NB4 (cell line): ENCODE data around the gene FAM89A.
"Not testable (repeated sequence)": the region's sequence is repeated elsewhere in the genome, so short reads cannot be mapped to it uniquely, and the experiment has no call there.

Experiments
- DNase-seq: peaks from one replicate; pipeline ENCODE4 v3.0.0; 2010; ENCODE audit warnings: low read depth
- H3K4me3 ChIP-seq: one replicate; pipeline ENCODE4 v1.5.1; 2011; ENCODE audit warnings: mild to moderate bottlenecking, low read depth, low read length, moderate library complexity
- MAX ChIP-seq: IDR thresholded peaks from 2 replicates; pipeline ENCODE4 v1.6.1; 2011; ENCODE audit warnings: low read depth, low read length
- MYC ChIP-seq: IDR thresholded peaks from 2 replicates; pipeline ENCODE4 v1.6.1; 2011; ENCODE audit warnings: low read depth, low read length
- POLR2A ChIP-seq: IDR thresholded peaks from 2 replicates; pipeline ENCODE4 v1.6.1; 2011; ENCODE audit warnings: mild to moderate bottlenecking; ENCODE audit not compliant: insufficient read length; ENCODE audit errors: extremely low read depth
- TF ChIP-seq, protein P1 (sequence below): IDR thresholded peaks from one replicate; pipeline ENCODE4 v1.5.1; 2012; ENCODE audit warnings: low read depth, low read length

FAM89A gene

GRCh38 chr1:231028682-231029081 lies 11.4 kb downstream of the FAM89A start:
- TF ChIP-seq, protein P1, sequence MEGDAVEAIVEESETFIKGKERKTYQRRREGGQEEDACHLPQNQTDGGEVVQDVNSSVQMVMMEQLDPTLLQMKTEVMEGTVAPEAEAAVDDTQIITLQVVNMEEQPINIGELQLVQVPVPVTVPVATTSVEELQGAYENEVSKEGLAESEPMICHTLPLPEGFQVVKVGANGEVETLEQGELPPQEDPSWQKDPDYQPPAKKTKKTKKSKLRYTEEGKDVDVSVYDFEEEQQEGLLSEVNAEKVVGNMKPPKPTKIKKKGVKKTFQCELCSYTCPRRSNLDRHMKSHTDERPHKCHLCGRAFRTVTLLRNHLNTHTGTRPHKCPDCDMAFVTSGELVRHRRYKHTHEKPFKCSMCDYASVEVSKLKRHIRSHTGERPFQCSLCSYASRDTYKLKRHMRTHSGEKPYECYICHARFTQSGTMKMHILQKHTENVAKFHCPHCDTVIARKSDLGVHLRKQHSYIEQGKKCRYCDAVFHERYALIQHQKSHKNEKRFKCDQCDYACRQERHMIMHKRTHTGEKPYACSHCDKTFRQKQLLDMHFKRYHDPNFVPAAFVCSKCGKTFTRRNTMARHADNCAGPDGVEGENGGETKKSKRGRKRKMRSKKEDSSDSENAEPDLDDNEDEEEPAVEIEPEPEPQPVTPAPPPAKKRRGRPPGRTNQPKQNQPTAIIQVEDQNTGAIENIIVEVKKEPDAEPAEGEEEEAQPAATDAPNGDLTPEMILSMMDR, result no peak
- TF ChIP-seq POLR2A (no peak), MYC (no peak), MAX (no peak)
- no peak overlapping the region for H3K4me3 ChIP-seq
- DNase-seq, result no peak

- TF ChIP-seq MAX, result no peak
- TF ChIP-seq MYC, result no peak
- no peak for TF ChIP-seq POLR2A
- TF ChIP-seq, protein P1, result no peak
Observed at GRCh38 chr1:231027971-231028370, 12.1 kb downstream of the FAM89A start.

GRCh38 chr1:231027136-231027925 lies 12.7 kb downstream of the FAM89A start:
- no peak overlapping the region for H3K4me3 ChIP-seq
- no peak for TF ChIP-seq MAX
- no peak for TF ChIP-seq POLR2A
- TF ChIP-seq, protein P1, result no peak
- no peak for TF ChIP-seq MYC

More at GRCh38 chr1:231027971-231028370, 12.1 kb downstream of the FAM89A start:
- DNase-seq, result no peak
- no peak overlapping the region for H3K4me3 ChIP-seq

DNA sequence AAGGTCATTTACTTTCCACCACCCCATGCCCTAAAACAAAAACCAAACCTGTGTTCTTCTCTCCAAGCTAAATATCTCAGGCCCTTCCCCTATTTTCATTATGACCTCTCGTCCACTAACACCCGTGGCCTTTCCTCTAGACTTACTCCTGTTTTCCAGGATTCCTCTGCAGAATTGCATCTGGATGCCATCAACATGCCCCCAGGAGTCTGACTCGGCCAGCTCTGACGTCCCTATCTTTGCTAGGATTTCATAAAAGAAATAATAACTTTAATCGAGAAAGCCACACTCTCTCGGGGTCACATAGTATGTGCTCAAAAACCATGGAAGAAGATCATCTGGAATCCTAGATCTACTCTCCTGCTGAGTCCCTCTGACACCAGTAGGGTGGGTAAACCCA lies 13.5 kb downstream of the FAM89A start:
- no peak for DNase-seq
- TF ChIP-seq MYC (no peak), MAX (no peak), POLR2A (no peak)
- TF ChIP-seq, protein P1, result no peak
- no peak overlapping the region for H3K4me3 ChIP-seq

More at GRCh38 chr1:231027136-231027925, 12.7 kb downstream of the FAM89A start:
- no peak for DNase-seq

DNA sequence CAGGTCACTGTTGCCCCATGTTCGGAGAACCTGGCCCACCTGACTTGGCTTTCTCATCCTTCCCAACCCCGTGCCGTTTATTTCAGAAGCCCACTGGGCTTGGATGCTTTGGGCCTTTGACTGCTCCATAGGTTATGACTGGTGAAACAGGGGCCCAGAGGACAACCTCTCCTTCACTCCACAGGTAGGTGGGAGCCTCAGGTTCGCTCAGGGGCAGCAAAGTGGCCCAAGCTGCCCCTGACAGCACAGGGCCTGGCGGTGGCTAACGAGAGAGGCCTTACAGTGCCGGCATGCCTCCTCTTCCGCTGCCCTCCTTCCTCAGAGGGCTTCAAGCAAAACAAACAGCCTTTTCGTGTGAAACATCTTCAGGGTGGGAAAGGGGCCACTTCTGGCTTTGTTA lies 16.9 kb downstream of the FAM89A start:
- H3K4me3 ChIP-seq, result no peak overlapping the region
- no peak for DNase-seq
- no peak for TF ChIP-seq MAX
- no peak for TF ChIP-seq MYC
- no peak for TF ChIP-seq POLR2A
- TF ChIP-seq, protein P1, result no peak

- not testable (repeated sequence) for DNase-seq, H3K4me3 ChIP-seq
Observed at GRCh38 chr1:231022543-231022942, 17.5 kb downstream of the FAM89A start.
